NCI-H2107 treated with DMSO at 0.1 percent for 48 hours (cell line): Measurements from ENCODE around the gene CSNK1G2.

Experiments used
- DNase-seq: peaks from one replicate; lab custom pipeline; 2025; ENCODE audit not compliant: unreplicated experiment; lab: John Stamatoyannopoulos, UW

Gene CSNK1G2

GRCh38 chr19:1943661-1944087 is 2.7 kb downstream of the CSNK1G2 start:
- DNase-seq, result no peak

- no peak for DNase-seq
Measured at GRCh38 chr19:1944088-1944915, 3.3 kb downstream of the CSNK1G2 start.

- DNase-seq, result no peak
Measured at GRCh38 chr19:1944916-1945561, 4.1 kb downstream of the CSNK1G2 start.

- DNase-seq, result no peak
Measured at GRCh38 chr19:1945899-1946298, 4.9 kb downstream of the CSNK1G2 start.

- DNase-seq, result no peak
Measured at GRCh38 chr19:1947651-1948209, 6.8 kb downstream of the CSNK1G2 start.

GRCh38 chr19:1949304-1950101 is 8.5 kb downstream of the CSNK1G2 start:
- no peak for DNase-seq

GRCh38 chr19:1950640-1951039 is 9.7 kb downstream of the CSNK1G2 start:
- DNase-seq, result no peak

GRCh38 chr19:1952635-1953034 is 11.7 kb downstream of the CSNK1G2 start:
- no peak for DNase-seq

GRCh38 chr19:1953037-1953436 is 12.1 kb downstream of the CSNK1G2 start:
- DNase-seq, result no peak

GRCh38 chr19:1953441-1954094 is 12.6 kb downstream of the CSNK1G2 start:
- no peak for DNase-seq

- DNase-seq, result no peak
Measured at GRCh38 chr19:1954532-1954933, 13.6 kb downstream of the CSNK1G2 start.

GRCh38 chr19:1955171-1956121 is 14.5 kb downstream of the CSNK1G2 start:
- DNase-seq, result no peak

- DNase-seq, result no peak
Measured at GRCh38 chr19:1956122-1956494, 15.1 kb downstream of the CSNK1G2 start.

- DNase-seq, result no peak
Measured at GRCh38 chr19:1956868-1957492, 16.0 kb downstream of the CSNK1G2 start.

GRCh38 chr19:1957562-1958248 is 16.7 kb downstream of the CSNK1G2 start:
- no peak for DNase-seq

- DNase-seq, result no peak
Measured at GRCh38 chr19:1959928-1960589, 19.1 kb downstream of the CSNK1G2 start.

- DNase-seq, result no peak
Measured at GRCh38 chr19:1961000-1961883, 20.3 kb downstream of the CSNK1G2 start.
